B cell (primary cell): ENCODE data around the gene RIOK2. TPM values are rescaled to one million over a fixed set of nuclear protein-coding genes. Genes with fewer than 3 reads are reported as not detected.

ENCODE experiments used
- ATAC-seq: fragments of 200-7000 bp; cut with Tn5 transposase; one replicate; pipeline ENCODE4 v1.10.0; 2021; ENCODE audit warnings: low read depth, mild to moderate bottlenecking, moderate number of reproducible peaks, moderate library complexity
- CTCF ChIA-PET: fragments of 350-600 bp; sonication (Branson Sonifier 250); formaldehyde crosslinking; loops from one replicate; lab custom pipeline; 2021; ENCODE audit warnings: antibody characterized with exemption, inconsistent platforms; lab: Charles Lee
- POLR2A ChIA-PET: fragments of 350-600 bp; sonication (Branson Sonifier 250); formaldehyde crosslinking; loops from one replicate; lab custom pipeline; 2021; ENCODE audit warnings: antibody characterized with exemption; lab: Charles Lee
- DNase-seq: peaks from one replicate; pipeline ENCODE4 v3.0.0; 2013
- H2AFZ ChIP-seq: 2 replicates; pipeline ENCODE4 v1.6.1; 2012; ENCODE audit warnings: mild to moderate bottlenecking, low read depth, low read length; ENCODE audit not compliant: insufficient read depth, poor library complexity, severe bottlenecking
- H3K27ac ChIP-seq, 2 donors: 1 replicate in 1 of 2; 2 replicates in 1 of 2; pipeline ENCODE4 v1.5.1; 2012 to 2013; ENCODE audit warnings: low read length in 2 of 2, mild to moderate bottlenecking in 2 of 2, moderate library complexity in 1 of 2
- H3K27me3 ChIP-seq, 4 experiments: fragments of 200-600 bp in 1 of 4; sonication (generic) in 1 of 4; replicated peaks in 1 of 4; 1 replicate in 2 of 4; 2 replicates in 2 of 4; pipeline versions ENCODE4 v1.6.1 to v1.7.0; 2013 to 2016; ENCODE audit warnings: low read length in 3 of 4, mild to moderate bottlenecking in 2 of 4, mixed read lengths in 1 of 4, moderate library complexity in 1 of 4; ENCODE audit not compliant: insufficient read depth in 4 of 4, control insufficient read depth in 3 of 4; ENCODE audit errors: control extremely low read depth in 1 of 4
- H3K36me3 ChIP-seq, 2 experiments: replicated peaks in 1 of 2; 1 replicate in 1 of 2; 2 replicates in 1 of 2; pipeline versions ENCODE4 v1.6.1 to v1.7.1; 2013; ENCODE audit warnings: low read length in 1 of 2; ENCODE audit not compliant: insufficient read depth in 2 of 2, control insufficient read depth in 1 of 2; ENCODE audit errors: control extremely low read depth in 1 of 2, extremely low read depth in 1 of 2
- H3K4me1 ChIP-seq, 2 donors: fragments of 200-600 bp in 1 of 2; sonication (generic) in 1 of 2; 1 replicate in 1 of 2; 2 replicates in 1 of 2; pipeline versions ENCODE4 v1.5.1 to v1.6.1; 2013 to 2017; ENCODE audit warnings: low read length in 2 of 2; ENCODE audit not compliant: control insufficient read depth in 2 of 2, insufficient read depth in 2 of 2
- H3K4me2 ChIP-seq: replicated peaks from 2 replicates; pipeline ENCODE3; 2012; ENCODE audit warnings: mild to moderate bottlenecking, low read depth, low read length; ENCODE audit not compliant: poor library complexity, severe bottlenecking
- H3K4me3 ChIP-seq, 5 experiments: fragments of 200-600 bp in 1 of 5; sonication (generic) in 1 of 5; 1 replicate in 3 of 5; 2 replicates in 2 of 5; pipeline versions ENCODE4 v1.5.1 to v1.7.0; 2011 to 2016; ENCODE audit warnings: low read length in 4 of 5, mild to moderate bottlenecking in 4 of 5, low read depth in 2 of 5, control low read depth in 1 of 5, moderate library complexity in 1 of 5; ENCODE audit not compliant: insufficient read depth in 1 of 5; ENCODE audit errors: control extremely low read depth in 1 of 5, extremely low read depth in 1 of 5
- H3K79me2 ChIP-seq: fragments of 200-600 bp; sonication (generic); one replicate; pipeline ENCODE4 v1.6.0; 2016; ENCODE audit warnings: low read length; ENCODE audit not compliant: control insufficient read depth, insufficient read depth
- H3K9ac ChIP-seq: fragments of 200-600 bp; sonication (generic); 2 replicates; pipeline ENCODE4 v1.6.1; 2017; ENCODE audit warnings: mild to moderate bottlenecking, low read length, moderate library complexity
- H3K9me3 ChIP-seq, 3 donors: one replicate each; pipeline versions ENCODE4 v1.6.1 to v1.7.1; 2013; ENCODE audit warnings: low read length in 2 of 3; ENCODE audit not compliant: control insufficient read depth in 2 of 3, insufficient read depth in 1 of 3; ENCODE audit errors: control extremely low read depth in 1 of 3
- H4K20me1 ChIP-seq: 2 replicates; pipeline ENCODE4 v1.6.0; 2012; ENCODE audit warnings: mild to moderate bottlenecking, low read length; ENCODE audit not compliant: insufficient read depth, control insufficient read depth, poor library complexity, severe bottlenecking
- H3K27ac Mint-ChIP-seq: one replicate; pipeline ENCODE4 v1.8.0; 2021; ENCODE audit warnings: mixed read lengths
- H3K27me3 Mint-ChIP-seq: one replicate; pipeline ENCODE4 v1.8.0; 2021; ENCODE audit warnings: mixed read lengths
- H3K4me1 Mint-ChIP-seq: one replicate; pipeline ENCODE4 v1.8.0; 2021; ENCODE audit warnings: mixed read lengths
- H3K4me3 Mint-ChIP-seq: one replicate; pipeline ENCODE4 v1.8.0; 2021; ENCODE audit warnings: mixed read lengths
- H3K9me3 Mint-ChIP-seq: one replicate; pipeline ENCODE4 v1.8.0; 2022; ENCODE audit warnings: mixed read lengths; ENCODE audit not compliant: insufficient read depth
- EZH2 ChIP-seq: IDR thresholded peaks from 2 replicates; pipeline ENCODE4 v1.6.1; 2012; ENCODE audit warnings: borderline replicate concordance, low read depth, mild to moderate bottlenecking, moderate library complexity, low read length; ENCODE audit not compliant: insufficient read depth, poor library complexity, severe bottlenecking
- WGBS: methylation state at CpG from one replicate; pipeline ENCODE4 v1.1.5; 2013; ENCODE audit warnings: missing lambda C conversion rate; ENCODE audit not compliant: insufficient coverage; 5-methylcytosine and 5-hydroxymethylcytosine counted together
- intact Hi-C: fragments of 100-400 bp; cut with micrococcal nuclease; formaldehyde crosslinking; loops from one replicate; pipeline ENCODE4 v1.10.0; 2022
- polyA plus RNA-seq: library from polyadenylated mRNA; depleted of rRNA; stranded (reverse); fragments of >200 nt; gene quantifications from 2 replicates; pipeline ENCODE4 v1.2.3, GENCODE V29; 2012
- total RNA-seq, 2 donors: library from RNA; stranded (reverse); fragments of 120-200 nt in 1 of 2; gene quantifications; 1 replicate in 1 of 2; 2 replicates in 1 of 2; pipeline versions ENCODE4 v1.2.3 to v1.2.4, GENCODE V29; 2013 to 2022
- TF ChIP-seq, protein P1 (sequence below): fragments of 200-600 bp; IDR thresholded peaks from one replicate; pipeline ENCODE4 v1.8.0; 2022; ENCODE audit warnings: antibody characterized with exemption, mild to moderate bottlenecking

The RIOK2 gene
- total and polyA plus RNA-seq, 2 donors (not counting 1 experiment from before 2014, with no cell fraction given) = 3.5 to 37.2 TPM

DNA sequence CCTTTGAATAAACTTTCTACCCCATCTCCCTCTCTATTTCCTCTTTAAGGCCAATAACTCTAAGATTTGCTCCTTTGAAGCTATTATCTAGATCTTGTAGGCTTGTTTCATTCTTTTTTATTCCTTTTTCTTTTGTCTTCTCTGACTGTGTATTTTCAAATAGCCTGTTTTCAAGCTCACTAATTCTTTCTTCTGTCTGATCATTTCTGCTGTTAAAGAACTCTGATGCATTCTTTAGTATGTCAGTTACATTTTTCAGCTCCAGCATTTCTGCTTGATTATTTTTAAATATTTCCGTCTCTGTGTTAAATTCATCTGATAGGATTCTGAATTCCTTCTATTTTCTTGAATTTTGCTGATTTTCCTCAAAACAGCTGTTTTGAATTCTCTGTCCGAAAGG lies 25.4 kb downstream of the RIOK2 start:
- DNase-seq = no peak
- no peak overlapping the region for H3K4me3 ChIP-seq

DNA sequence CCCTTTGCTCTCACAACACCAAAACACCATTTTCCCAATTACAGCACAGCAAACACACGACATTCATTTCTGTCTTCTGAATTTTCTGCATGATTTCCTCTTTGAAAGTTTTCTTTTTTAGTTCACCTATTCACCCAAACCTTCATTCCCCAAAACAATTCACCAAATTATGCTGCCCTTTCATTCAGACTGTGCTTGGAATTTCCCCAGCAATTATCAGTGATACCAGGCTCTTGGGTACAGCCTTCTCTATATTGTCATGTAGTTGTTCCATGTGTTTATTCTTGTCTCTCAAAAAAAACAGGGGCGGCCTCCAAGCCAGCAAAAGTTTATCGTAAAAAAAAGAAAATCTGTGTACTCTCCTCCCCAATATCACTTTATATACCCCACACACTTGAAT lies 31.7 kb downstream of the RIOK2 start:
- H3K27me3 Mint-ChIP-seq = no peaks in the 10 kb centered on the region
- H3K4me3 ChIP-seq = no peak overlapping the region
- H3K9ac ChIP-seq = no peak overlapping the region
- H3K4me3 Mint-ChIP-seq = no peak overlapping the region
- intact Hi-C loops = no loop called here
- H2AFZ ChIP-seq = no peak overlapping the region
- H3K9me3 ChIP-seq = no peaks in the 10 kb centered on the region
- DNase-seq (no peak), ATAC-seq (no peak)
- TF ChIP-seq, protein P1, sequence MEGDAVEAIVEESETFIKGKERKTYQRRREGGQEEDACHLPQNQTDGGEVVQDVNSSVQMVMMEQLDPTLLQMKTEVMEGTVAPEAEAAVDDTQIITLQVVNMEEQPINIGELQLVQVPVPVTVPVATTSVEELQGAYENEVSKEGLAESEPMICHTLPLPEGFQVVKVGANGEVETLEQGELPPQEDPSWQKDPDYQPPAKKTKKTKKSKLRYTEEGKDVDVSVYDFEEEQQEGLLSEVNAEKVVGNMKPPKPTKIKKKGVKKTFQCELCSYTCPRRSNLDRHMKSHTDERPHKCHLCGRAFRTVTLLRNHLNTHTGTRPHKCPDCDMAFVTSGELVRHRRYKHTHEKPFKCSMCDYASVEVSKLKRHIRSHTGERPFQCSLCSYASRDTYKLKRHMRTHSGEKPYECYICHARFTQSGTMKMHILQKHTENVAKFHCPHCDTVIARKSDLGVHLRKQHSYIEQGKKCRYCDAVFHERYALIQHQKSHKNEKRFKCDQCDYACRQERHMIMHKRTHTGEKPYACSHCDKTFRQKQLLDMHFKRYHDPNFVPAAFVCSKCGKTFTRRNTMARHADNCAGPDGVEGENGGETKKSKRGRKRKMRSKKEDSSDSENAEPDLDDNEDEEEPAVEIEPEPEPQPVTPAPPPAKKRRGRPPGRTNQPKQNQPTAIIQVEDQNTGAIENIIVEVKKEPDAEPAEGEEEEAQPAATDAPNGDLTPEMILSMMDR = no peak
- H3K4me2 ChIP-seq = no peak overlapping the region
- H3K79me2 ChIP-seq = no peaks in the 10 kb centered on the region
- no peak overlapping the region for H3K27ac ChIP-seq
- POLR2A ChIA-PET = no interaction called here
- peaks cover 0 to 1% of the 10 kb centered on the region in 2 experiments for H3K36me3 ChIP-seq
- H3K4me1 Mint-ChIP-seq = no peaks in the 10 kb centered on the region
- 67% methylated on average over 1 of the region's 3 CpGs for WGBS
- H3K27me3 ChIP-seq = no peaks in the 10 kb centered on the region
- no peaks in the 10 kb centered on the region for H3K4me1 ChIP-seq
- no peak overlapping the region for H3K27ac Mint-ChIP-seq
- H3K9me3 Mint-ChIP-seq = no peaks in the 10 kb centered on the region
- no peaks in the 10 kb centered on the region for H4K20me1 ChIP-seq
- CTCF ChIA-PET = interaction anchor here (1.7 kb wide), 1 partner anchor 154 kb away, joined by 5 read pairs; no protein-coding TSS in a partner anchor

More for the DNA sequence above, 25.4 kb downstream of the RIOK2 start:
- Mint-ChIP-seq H3K27ac (no peak overlapping the region), H3K27me3 (no peaks in the 10 kb centered on the region), H3K4me1 (no peaks in the 10 kb centered on the region), H3K4me3 (no peak overlapping the region), H3K9me3 (peaks cover 7% of the 10 kb centered on the region)
- POLR2A ChIA-PET = no interaction called here
- intact Hi-C loops = no loop called here
- H3K9ac ChIP-seq = no peak overlapping the region
- H3K79me2 ChIP-seq = no peaks in the 10 kb centered on the region
- no CpG with 5 or more reads among the region's 2 CpGs for WGBS
- TF ChIP-seq, protein P1 = no peak
- no peak for TF ChIP-seq EZH2
- H3K4me2 ChIP-seq = no peak overlapping the region
- CTCF ChIA-PET = interaction anchor here (1.3 to 13.7 kb wide), 3 partner anchors 9 to 407 kb away, joined by 3 to 288 read pairs (median 214); partner anchors contain the start of gene ERAP2
- H4K20me1 ChIP-seq = no peaks in the 10 kb centered on the region
- no peak overlapping the region for H2AFZ ChIP-seq
- peaks cover 8 to 22% of the 10 kb centered on the region in 2 experiments for H3K36me3 ChIP-seq
- H3K27me3 ChIP-seq = no peaks in the 10 kb centered on the region
- no peak for ATAC-seq
- H3K9me3 ChIP-seq = peaks cover 0 to 19% (median 8%) of the 10 kb centered on the region in 3 donors
- no peak overlapping the region for H3K27ac ChIP-seq
- no peaks in the 10 kb centered on the region for H3K4me1 ChIP-seq
